GM10248 (cell line): Measurements from ENCODE around the gene LRRC40.

Experiments
- CTCF ChIA-PET: fragments of 300-600 bp; sonication (Branson Sonifier 250); formaldehyde crosslinking; extraction: SDS; loops from one replicate; lab custom pipeline; 2021; ENCODE audit warnings: antibody characterized with exemption; lab: Yijun Ruan, JAX
- POLR2A ChIA-PET: fragments of 350-650 bp; sonication (Branson Sonifier 250); formaldehyde crosslinking; extraction: SDS; loops from one replicate; lab custom pipeline; 2020; ENCODE audit warnings: antibody characterized with exemption; lab: Yijun Ruan, JAX
- DNase-seq: peaks from one replicate; pipeline ENCODE4 v3.0.0; 2012; ENCODE audit errors: extremely low spot score
- TF ChIP-seq, protein P1 (sequence below): IDR thresholded peaks from 2 replicates; pipeline ENCODE4 v1.5.1; 2012; ENCODE audit warnings: mild to moderate bottlenecking, low read depth; ENCODE audit errors: extremely low read depth, missing control alignments, control extremely low read depth

LRRC40 gene

DNA sequence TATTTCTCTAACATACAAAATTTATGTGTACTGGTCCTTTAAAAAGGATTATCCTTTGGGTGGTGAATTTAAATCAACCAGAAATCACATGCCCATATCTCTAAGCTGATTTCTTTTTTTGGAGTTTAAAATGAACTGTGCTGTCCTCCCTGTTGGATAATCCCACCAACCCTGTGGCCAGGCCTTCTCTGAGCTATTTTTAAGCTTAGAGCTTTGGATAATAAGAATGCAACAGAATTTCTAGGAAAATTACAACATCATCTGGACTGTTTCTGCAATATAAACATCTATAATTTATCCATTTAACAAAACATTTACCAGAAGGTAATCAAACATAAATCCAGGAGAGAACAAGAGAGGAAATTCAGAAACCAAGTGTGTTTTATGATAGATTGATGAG is 88.3 kb downstream of the LRRC40 start:
- ChIA-PET POLR2A (no interaction called here), CTCF (interaction anchor here (1.0 to 2.9 kb wide), 4 partner anchors 9 to 35 kb away, joined by 3 to 7 read pairs (median 4); no protein-coding TSS in a partner anchor)
- TF ChIP-seq, protein P1, sequence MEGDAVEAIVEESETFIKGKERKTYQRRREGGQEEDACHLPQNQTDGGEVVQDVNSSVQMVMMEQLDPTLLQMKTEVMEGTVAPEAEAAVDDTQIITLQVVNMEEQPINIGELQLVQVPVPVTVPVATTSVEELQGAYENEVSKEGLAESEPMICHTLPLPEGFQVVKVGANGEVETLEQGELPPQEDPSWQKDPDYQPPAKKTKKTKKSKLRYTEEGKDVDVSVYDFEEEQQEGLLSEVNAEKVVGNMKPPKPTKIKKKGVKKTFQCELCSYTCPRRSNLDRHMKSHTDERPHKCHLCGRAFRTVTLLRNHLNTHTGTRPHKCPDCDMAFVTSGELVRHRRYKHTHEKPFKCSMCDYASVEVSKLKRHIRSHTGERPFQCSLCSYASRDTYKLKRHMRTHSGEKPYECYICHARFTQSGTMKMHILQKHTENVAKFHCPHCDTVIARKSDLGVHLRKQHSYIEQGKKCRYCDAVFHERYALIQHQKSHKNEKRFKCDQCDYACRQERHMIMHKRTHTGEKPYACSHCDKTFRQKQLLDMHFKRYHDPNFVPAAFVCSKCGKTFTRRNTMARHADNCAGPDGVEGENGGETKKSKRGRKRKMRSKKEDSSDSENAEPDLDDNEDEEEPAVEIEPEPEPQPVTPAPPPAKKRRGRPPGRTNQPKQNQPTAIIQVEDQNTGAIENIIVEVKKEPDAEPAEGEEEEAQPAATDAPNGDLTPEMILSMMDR: no peak
- DNase-seq: no peak

DNA sequence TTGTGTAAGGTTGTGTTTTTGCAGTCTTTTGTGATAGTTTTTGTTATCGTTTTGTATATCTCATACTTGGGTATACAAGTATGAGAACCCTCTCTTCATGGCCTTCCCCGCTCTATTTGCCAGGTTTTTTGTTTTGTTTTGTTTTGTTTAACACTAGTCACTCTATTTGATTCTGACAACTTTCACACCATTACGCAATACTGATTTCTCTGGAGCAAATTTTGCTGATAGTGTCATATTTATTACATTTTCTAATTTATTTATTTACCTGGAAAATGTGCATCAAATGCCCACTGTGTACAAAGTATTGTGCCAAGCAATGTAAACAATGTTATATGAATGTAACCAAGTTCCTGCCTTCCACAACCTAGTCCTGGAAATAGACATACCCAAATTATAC is 90.1 kb downstream of the LRRC40 start:
- no peak for DNase-seq
- TF ChIP-seq, protein P1: no peak
- POLR2A ChIA-PET: no interaction called here
- CTCF ChIA-PET: no interaction called here

DNA sequence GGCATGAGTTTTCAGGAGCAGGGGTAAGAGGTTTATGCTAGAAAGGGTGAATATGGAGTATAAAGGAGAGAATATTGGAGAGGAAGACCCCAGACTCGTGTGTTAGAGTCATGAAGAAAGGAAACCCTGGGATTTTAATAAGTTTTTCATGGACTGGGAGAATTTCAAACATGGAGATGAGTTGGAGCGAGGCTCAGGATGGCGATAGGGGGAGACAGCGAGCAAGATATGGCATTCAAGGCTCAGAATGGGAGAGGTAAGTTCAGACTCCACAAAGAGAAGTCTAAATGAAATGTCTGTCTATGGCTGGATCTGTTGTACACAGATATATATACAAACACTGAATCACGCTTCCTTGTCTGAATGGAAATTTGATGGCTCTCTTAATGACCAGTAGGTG is 92.5 kb downstream of the LRRC40 start:
- TF ChIP-seq, protein P1: peak; percentile 8
- CTCF ChIA-PET: interaction anchor here (1.0 to 1.7 kb wide), 2 partner anchors 8 to 9 kb away, joined by 3 to 4 read pairs; no protein-coding TSS in a partner anchor

DNA sequence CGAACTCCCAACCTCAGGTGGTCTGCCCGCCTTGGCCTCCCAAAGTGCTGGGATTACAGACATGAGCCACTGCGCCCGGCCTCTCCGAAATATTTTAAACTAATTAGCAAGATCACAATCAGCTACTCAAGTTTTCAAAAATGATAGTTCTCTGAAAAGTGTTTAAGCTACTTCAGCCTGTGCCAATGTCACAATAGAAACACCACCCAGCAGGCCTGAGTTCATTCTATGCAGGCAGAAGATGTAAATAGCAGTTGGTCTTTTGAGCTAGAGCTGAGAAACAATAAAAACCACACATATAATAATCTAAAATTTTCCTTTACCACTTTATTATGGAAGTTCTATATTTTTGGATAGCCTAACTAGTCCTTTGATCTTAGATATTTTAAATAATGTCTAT is 96.1 kb downstream of the LRRC40 start:
- DNase-seq: no peak
- CTCF ChIA-PET: interaction anchor here (1.0 to 1.4 kb wide), 4 partner anchors 7 to 24 kb away, joined by 3 to 4 read pairs (median 3); no protein-coding TSS in a partner anchor
- TF ChIP-seq, protein P1: no peak
- POLR2A ChIA-PET: no interaction called here

More for the DNA sequence above, 92.5 kb downstream of the LRRC40 start:
- POLR2A ChIA-PET: no interaction called here
- DNase-seq: no peak

DNA sequence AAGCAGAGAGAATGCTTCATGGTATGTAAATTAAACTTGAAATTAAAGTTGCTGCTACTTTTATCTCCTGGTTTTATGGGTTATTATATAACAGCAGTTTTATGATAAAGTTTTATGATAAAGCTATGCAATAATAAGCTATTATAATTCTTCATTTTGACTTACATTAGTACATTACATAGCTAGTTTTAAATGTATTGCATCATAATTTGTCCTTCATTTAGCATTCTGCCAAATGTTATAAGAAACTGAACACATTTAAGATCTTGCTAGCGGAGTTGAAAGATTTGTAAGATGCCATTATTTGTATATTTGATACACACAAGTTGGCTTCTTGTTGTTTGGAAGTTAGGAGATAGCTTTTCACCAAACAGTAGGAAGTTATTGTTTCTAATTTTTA is 101.6 kb downstream of the LRRC40 start:
- CTCF ChIA-PET: interaction anchor here (1.3 to 1.9 kb wide), 5 partner anchors 8 to 514 kb away, joined by 3 to 4 read pairs (median 3); no protein-coding TSS in a partner anchor
- TF ChIP-seq, protein P1: no peak
- POLR2A ChIA-PET: no interaction called here
- DNase-seq: no peak

DNA sequence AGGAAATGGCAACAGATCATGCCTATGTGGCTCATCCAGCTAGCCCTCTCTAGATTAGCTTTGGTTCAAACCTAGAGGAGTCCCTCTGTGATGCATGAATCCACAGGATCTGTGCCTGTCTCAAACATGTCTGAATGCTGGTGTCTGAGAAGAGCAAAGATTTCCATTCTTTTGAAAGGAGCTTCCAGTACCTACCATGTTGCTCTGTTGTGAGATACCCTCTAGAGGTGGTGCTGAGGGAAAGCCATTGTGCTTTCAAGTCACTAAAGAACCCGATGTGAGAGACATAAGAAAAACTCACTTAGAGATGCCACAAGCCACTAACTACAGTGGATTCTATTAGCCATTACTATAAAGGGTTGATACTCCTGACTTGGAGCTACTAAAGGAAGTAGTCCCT is 103.6 kb downstream of the LRRC40 start:
- POLR2A ChIA-PET: no interaction called here
- no peak for DNase-seq
- TF ChIP-seq, protein P1: no peak
- CTCF ChIA-PET: no interaction called here
